ENCODE results near the gene LMTK2. TPM values are rescaled to one million over a fixed set of nuclear protein-coding genes. Genes with fewer than 3 reads are reported as not detected.

LMTK2 gene
- total RNA-seq, 2 donors from 2014 or later: 14.4 to 16.2 TPM

DNA sequence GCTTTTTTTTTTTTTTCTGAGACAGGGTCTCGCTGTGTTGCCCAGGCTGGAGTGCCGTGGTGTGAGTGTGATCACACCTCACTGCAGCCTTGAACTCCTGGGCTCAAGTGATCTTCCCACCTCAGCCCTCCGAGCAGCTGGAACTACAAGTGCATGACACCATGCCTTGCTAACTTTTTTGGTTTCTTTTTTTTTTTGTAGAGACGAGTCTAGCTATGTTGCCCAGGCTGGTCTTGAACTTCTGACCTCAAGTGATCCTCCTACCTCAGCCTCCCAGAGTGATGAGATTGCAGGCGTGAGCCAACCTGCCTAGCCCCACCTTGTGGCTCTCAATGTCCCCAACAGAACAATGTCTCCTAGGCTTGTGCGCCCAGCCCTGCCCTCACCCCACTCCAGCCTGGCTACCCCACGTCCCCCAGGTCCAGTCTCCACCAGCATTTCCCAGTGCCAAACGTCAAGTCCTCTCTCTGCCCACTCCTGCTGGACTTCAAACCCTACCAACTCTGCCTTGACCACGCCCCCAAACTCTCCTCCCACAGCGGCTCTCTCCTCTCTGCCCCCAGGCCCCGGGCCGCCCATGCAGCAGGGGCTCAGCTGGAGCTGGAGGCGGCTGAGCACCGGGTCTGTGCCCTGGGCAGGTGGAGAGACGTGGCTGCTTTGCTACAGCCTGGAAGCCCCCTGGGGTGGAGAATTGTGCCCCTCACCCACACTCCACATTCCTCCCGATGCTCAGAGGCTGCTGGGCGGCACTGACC lies 123.5 kb downstream of the LMTK2 start:
- peak overlapping the region; percentile 56 for H3K27ac Mint-ChIP-seq
- ATAC-seq (replicated peaks in 1 of 2) (no peak), DNase-seq (no peak)
- H3K27me3 Mint-ChIP-seq (ENCODE audit: low read depth): no peaks in the 10 kb centered on the region
- H3K36me3 Mint-ChIP-seq (ENCODE audit: insufficient read depth in 2 of 2): no peaks in the 10 kb centered on the region
- H3K9me3 Mint-ChIP-seq: no peaks in the 10 kb centered on the region
- H3K4me3 Mint-ChIP-seq: no peak overlapping the region
- H3K4me1 Mint-ChIP-seq (ENCODE audit: low read depth): no peaks in the 10 kb centered on the region

DNA sequence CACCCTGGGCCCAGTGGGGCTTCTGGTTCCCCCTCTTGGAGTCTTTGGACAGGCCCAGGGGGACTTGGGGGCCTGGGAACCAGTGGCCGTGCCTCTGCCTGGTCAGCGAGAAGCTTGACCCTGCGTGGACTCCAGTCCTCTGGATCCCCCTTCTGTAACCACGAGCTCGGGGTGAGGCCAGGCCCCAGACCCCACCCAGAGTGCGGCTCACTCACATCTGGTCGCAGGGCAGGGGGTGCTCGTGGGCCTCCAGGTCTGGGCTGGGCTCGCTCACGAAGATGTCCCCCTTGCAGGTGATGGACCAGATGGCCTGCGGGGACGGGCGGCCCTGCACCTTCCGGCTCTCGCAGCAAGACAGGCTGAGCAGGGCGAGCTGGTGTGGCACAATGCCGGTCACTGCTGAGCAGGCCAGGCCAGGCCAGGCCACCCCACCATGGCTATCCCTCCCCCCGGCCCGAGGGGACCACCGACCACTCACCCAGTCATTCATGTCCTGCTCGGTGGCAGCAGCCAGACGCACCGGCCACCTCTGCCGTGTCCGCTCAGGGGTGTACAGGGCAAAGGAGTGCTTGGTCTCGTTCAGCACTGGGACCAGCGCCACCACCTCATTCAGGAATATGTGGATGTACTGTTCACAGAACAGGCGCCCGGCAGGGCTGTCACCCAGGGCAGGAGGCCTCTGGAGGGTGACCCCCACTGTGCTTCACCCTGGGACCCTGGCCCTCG lies 124.2 kb downstream of the LMTK2 start:
- Mint-ChIP-seq H3K9me3 (no peaks in the 10 kb centered on the region), H3K36me3 (ENCODE audit: insufficient read depth in 2 of 2) (no peaks in the 10 kb centered on the region), H3K27ac (no peak overlapping the region), H3K4me3 (no peak overlapping the region), H3K4me1 (ENCODE audit: low read depth) (no peaks in the 10 kb centered on the region), H3K27me3 (ENCODE audit: low read depth) (no peaks in the 10 kb centered on the region)
- ATAC-seq (replicated peaks in 1 of 2): no peak
- DNase-seq: no peak

DNA sequence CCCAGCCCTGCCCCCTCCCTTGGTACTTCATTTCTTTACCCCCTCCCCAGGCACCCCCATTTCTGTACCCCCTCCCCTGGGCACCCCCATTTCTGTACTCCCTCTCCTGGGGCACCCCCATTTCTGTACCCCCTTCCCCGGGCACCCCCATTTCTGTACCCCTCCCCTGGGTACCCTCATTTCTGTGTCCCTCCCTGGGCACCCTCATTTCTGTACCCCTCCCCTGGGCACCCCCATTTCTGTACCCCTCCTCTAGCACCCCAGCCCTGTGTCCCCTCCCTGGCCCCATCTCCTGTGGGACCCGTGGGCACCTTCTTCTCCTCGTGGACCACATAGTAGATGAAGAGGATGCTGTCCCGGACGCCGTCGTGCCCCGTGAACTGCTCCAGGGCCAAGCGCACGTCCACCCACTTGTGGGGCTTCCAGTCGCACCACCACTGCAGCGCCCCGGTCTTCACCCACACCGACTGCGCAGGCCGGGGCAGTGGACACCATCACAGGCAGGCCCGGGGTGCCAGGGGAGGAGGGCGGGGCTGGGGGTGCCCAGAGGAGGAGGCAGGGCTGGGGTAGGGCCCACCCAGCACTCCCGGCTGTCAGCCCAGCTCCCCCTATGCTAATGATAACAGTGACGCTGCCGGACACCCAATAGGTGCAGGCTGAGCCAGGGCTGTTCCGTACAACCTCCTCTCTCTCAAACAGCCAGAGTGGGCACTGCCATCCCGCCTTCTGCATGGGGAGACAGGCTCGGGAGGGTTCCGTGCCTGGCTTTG lies 125.0 kb downstream of the LMTK2 start:
- Mint-ChIP-seq H3K9me3 (no peaks in the 10 kb centered on the region), H3K27me3 (ENCODE audit: low read depth) (no peaks in the 10 kb centered on the region), H3K27ac (no peak overlapping the region), H3K4me3 (no peak overlapping the region), H3K36me3 (ENCODE audit: insufficient read depth in 2 of 2) (no peaks in the 10 kb centered on the region), H3K4me1 (ENCODE audit: low read depth) (no peaks in the 10 kb centered on the region)
- no peak for DNase-seq
- no peak for ATAC-seq (replicated peaks in 1 of 2)

DNA sequence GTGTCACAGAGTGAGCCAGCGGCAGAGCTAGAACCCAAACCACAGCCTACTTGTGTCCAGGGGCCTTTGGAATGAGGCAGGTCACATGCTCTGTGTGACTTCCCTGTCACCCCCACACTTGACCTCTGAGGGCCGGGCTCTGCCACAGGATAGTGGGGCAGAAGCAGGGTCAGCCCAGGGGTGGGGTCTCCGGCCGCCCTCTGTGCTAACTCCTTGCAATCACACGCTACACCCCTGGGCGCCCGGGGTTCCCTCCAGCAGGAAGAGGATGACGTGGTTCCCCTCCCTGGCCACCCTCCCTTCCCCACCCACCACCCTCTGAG lies 125.6 kb downstream of the LMTK2 start:
- H3K36me3 Mint-ChIP-seq (ENCODE audit: insufficient read depth in 2 of 2): no peaks in the 10 kb centered on the region
- H3K27me3 Mint-ChIP-seq (ENCODE audit: low read depth): no peaks in the 10 kb centered on the region
- H3K9me3 Mint-ChIP-seq: no peaks in the 10 kb centered on the region
- no peak overlapping the region for H3K4me3 Mint-ChIP-seq
- ATAC-seq (replicated peaks in 1 of 2) (no peak), DNase-seq (no peak)
- no peak overlapping the region for H3K27ac Mint-ChIP-seq
- H3K4me1 Mint-ChIP-seq (ENCODE audit: low read depth): no peaks in the 10 kb centered on the region

DNA sequence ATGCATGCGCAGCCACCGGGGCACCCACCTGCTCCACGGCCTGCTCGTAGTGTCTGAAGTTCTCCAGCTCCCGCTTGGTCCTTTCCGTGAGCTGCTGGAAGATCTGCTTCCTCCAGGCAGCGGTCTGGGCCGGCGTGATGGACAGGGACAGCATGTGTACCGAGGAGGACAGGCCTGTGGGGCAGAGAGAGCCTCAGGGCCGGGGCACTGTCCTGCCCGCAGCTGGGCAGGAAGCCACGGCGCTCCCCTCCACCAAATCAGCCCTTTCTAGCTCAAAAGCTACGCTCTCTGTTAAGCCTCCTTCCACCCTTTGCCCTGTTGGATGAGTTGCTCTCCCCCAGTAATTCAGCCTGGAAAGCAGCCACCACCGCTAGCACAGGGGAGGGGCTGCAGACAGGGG lies 126.1 kb downstream of the LMTK2 start:
- H3K36me3 Mint-ChIP-seq (ENCODE audit: insufficient read depth in 2 of 2): no peaks in the 10 kb centered on the region
- H3K27ac Mint-ChIP-seq: no peak overlapping the region
- DNase-seq (no peak), ATAC-seq (replicated peaks in 1 of 2) (no peak)
- H3K4me1 Mint-ChIP-seq (ENCODE audit: low read depth): no peaks in the 10 kb centered on the region
- H3K9me3 Mint-ChIP-seq: no peaks in the 10 kb centered on the region
- H3K4me3 Mint-ChIP-seq: no peak overlapping the region
- H3K27me3 Mint-ChIP-seq (ENCODE audit: low read depth): no peaks in the 10 kb centered on the region

DNA sequence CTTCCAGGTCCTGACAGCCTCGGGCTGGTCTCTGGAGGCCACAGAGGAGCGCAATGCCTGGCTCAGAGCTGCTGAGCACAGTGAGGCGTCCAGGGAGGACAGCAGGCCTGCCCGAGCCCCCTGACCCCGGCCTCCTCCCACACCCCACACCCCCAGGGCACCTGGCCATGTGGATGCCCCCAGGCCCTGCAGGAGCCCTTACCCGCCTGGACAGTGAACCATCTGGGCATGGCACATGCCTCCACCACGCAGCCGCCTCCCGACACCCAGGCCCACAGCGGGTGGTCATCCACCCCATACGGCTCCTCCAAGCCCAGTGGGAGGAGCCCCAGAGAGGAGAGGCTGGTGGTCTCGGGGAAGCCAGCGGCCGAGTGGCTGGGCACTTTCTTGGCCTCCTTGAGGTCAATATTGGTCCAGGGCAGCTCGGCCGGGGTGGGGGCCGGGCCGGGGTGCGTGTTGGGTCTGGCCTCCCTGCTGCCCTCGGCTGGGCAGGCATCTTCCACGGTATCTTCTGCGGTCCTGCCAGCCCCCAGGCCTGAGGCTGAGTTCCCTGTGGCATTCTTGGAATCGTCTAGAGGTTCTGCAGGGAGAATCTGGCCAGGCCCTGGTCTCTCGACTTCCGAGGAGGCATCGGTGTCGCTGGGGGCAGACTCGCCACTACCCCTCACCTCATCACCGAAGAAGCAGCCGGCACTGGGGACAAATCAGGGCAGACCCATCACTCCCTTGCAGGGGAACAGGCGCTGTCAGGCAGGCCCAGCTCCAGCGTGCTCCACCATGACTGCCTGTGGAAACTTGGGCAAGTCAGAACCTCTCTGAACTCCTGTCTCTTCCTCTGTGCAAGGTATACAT lies 126.8 kb downstream of the LMTK2 start:
- no peaks in the 10 kb centered on the region for H3K27me3 Mint-ChIP-seq (ENCODE audit: low read depth)
- H3K36me3 Mint-ChIP-seq (ENCODE audit: insufficient read depth in 2 of 2): no peaks in the 10 kb centered on the region
- ATAC-seq (replicated peaks in 1 of 2) (no peak), DNase-seq (no peak)
- no peak overlapping the region for H3K27ac Mint-ChIP-seq
- H3K9me3 Mint-ChIP-seq: no peaks in the 10 kb centered on the region
- H3K4me3 Mint-ChIP-seq: no peak overlapping the region
- H3K4me1 Mint-ChIP-seq (ENCODE audit: low read depth): no peaks in the 10 kb centered on the region

DNA sequence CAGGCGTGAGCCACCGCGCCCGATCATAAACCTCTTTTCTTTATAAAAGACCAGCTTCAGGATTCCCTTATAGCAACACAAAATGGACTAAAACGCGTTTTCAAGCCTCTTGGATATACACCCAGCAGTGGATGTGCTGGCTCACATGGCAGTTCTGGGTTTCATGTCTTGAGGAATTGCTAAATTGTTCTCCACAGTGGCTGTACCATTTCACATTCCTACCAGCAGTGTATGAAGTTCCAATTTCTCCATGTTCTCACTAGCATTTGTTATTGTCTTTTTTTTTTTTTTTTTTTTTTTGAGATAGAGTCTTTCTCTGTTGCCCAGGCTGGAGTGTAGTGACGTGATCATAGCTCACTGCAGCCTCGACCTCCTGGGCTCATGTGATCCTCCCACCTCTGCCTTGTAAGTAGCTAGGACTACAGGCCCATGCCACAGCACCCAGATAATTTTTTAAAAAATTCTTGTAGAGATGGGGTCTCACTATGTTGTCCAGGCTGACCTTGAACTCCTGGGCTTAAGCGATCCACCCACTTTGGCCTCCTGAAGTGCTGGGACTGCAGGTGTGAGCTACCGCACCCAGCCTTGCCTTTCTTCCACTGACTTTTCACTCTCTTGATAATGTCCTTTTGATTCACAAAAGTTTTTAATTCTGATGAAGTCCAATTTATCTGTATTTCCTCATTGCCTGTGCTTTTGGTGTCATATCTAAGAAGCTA lies 127.9 kb downstream of the LMTK2 start:
- ATAC-seq (replicated peaks in 1 of 2): no peak
- H3K4me1 Mint-ChIP-seq (ENCODE audit: low read depth): no peaks in the 10 kb centered on the region
- H3K36me3 Mint-ChIP-seq (ENCODE audit: insufficient read depth in 2 of 2): peaks cover 0 to 2% of the 10 kb centered on the region in 2 donors
- H3K27ac Mint-ChIP-seq: no peak overlapping the region
- H3K9me3 Mint-ChIP-seq: no peaks in the 10 kb centered on the region
- no peaks in the 10 kb centered on the region for H3K27me3 Mint-ChIP-seq (ENCODE audit: low read depth)
- no peak for DNase-seq
- no peak overlapping the region for H3K4me3 Mint-ChIP-seq

DNA sequence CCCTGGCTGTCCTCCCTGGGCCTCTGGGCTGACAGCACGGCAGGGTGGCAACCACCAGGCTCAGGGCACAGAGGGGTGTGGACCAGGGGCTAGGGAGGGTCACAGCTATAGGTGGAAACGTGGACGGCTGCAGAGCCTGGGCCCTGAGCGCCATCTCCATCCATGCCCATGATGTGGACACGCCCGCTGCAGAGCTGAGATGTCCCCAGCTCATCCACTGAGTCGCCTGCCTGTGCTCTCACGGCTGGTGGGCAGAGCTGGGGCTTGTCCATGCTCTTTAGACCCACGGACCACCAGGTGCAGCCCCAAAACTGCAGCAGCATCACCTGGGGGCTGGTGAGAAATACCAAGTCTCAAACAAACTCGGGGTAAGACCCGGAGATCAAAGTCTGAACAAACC lies 129.2 kb downstream of the LMTK2 start:
- Mint-ChIP-seq H3K4me1 (ENCODE audit: low read depth) (no peaks in the 10 kb centered on the region), H3K36me3 (ENCODE audit: insufficient read depth in 2 of 2) (peaks cover 0 to 2% of the 10 kb centered on the region in 2 donors), H3K9me3 (no peaks in the 10 kb centered on the region), H3K27me3 (ENCODE audit: low read depth) (no peaks in the 10 kb centered on the region), H3K27ac (no peak overlapping the region), H3K4me3 (no peak overlapping the region)
- DNase-seq: no peak
- ATAC-seq (replicated peaks in 1 of 2): no peak

DNA sequence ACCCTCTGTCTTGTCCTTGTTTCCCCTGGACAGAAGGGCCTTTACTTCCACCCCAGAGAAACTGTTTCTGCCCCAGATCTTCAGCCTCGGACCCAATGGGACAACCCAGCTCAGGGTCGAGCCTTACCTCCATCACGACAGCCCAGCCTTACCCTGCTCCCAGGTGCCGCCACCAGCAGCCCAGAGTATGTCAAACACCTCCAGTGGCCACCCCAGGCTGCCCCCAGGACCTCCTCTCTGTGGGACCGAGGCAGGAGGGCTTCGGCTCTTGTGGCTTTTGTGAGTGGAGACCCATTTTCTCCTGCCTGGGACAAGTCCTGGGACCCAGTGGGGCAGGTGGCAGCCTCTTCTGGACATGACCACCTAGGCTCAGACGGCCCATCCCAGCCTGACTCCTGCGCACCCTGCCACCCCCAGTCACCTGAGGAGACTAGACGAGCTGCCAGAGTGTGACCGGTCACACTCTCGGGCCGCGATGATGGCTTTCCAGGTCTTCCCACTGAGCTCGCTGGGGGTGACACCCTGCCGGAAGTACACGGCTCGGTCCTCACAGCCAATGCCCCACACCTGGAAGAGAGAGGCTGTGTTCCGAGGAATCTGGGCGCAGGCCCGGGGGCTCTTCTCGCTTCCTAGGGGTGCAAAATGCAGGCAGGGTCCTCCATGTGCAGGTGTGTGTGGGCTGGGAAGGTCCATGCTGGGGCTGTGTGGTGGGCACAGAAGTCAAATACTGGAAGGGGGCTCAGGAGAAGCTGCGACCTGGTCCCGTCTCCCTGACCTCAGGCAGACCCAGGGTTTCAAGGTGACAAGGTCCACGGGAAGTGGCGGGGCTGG lies 129.9 kb downstream of the LMTK2 start:
- no peaks in the 10 kb centered on the region for H3K4me1 Mint-ChIP-seq (ENCODE audit: low read depth)
- no peak for DNase-seq
- no peak overlapping the region for H3K27ac Mint-ChIP-seq
- H3K36me3 Mint-ChIP-seq (ENCODE audit: insufficient read depth in 2 of 2): peaks cover 0 to 2% of the 10 kb centered on the region in 2 donors
- ATAC-seq (replicated peaks in 1 of 2): no peak
- H3K27me3 Mint-ChIP-seq (ENCODE audit: low read depth): no peaks in the 10 kb centered on the region
- no peaks in the 10 kb centered on the region for H3K9me3 Mint-ChIP-seq
- no peak overlapping the region for H3K4me3 Mint-ChIP-seq

DNA sequence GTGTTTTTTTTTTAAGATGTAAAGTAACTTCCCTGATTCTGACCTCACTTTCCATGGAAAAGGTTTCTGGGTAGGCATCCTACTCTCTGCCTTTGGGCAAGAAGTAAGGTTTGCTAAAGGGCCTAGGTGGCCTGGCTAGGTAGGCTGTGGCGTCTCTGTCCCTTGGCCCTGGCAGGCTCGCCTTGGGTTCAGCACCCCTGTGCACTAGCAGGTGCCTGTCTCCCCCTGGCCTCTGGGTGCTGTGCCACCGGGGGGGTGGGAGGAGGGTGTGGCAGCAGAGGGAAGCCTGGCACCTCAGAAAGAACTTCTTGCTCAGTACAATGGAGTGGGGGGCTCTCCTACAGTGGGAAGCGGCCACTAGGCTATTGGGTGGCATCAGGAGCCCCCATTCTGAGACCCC lies 131.4 kb downstream of the LMTK2 start:
- no peaks in the 10 kb centered on the region for H3K9me3 Mint-ChIP-seq
- peaks cover 0 to 2% of the 10 kb centered on the region in 2 donors for H3K36me3 Mint-ChIP-seq (ENCODE audit: insufficient read depth in 2 of 2)
- no peaks in the 10 kb centered on the region for H3K4me1 Mint-ChIP-seq (ENCODE audit: low read depth)
- ATAC-seq (replicated peaks in 1 of 2) (no peak), DNase-seq (no peak)
- H3K27me3 Mint-ChIP-seq (ENCODE audit: low read depth): no peaks in the 10 kb centered on the region
- H3K4me3 Mint-ChIP-seq: no peak overlapping the region
- H3K27ac Mint-ChIP-seq: no peak overlapping the region

DNA sequence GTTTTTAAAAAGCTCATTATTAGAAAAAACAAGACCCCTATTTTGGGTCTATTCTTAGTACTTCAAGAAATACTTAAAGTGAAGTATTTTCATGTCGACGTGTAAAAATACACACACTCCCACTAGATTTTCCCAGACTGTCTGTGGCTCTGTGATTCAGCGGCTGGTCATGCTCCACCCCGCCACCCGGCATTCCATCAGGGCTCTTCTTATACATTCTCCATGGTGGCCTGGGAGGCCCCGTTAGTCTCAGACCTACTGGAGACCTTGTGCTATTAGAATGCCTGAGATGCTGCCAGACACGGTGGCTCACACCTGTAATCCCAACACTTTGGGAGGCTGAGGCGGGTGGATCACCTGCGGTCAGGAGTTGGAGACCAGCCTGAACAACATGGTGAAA lies 132.3 kb downstream of the LMTK2 start:
- ATAC-seq (replicated peaks in 1 of 2): no peak
- DNase-seq: no peak
- Mint-ChIP-seq H3K27ac (no peak overlapping the region), H3K9me3 (no peaks in the 10 kb centered on the region), H3K4me3 (no peak overlapping the region), H3K27me3 (ENCODE audit: low read depth) (no peaks in the 10 kb centered on the region), H3K36me3 (ENCODE audit: insufficient read depth in 2 of 2) (peaks cover 0 to 2% of the 10 kb centered on the region in 2 donors), H3K4me1 (ENCODE audit: low read depth) (no peaks in the 10 kb centered on the region)

Measured in activated T-cell treated with anti-CD3 and anti-CD28 coated beads, Interleukin-2, amount 50 U/mL, for 72 hours (primary cell).